Prostate gland (tissue), 2 donors: ENCODE data around the gene UPF2. TPM values are rescaled to one million over a fixed set of nuclear protein-coding genes. Genes with fewer than 3 reads are reported as not detected.
"Not testable (repeated sequence)": the region's sequence is repeated elsewhere in the genome, so short reads cannot be mapped to it uniquely, and the experiment has no call there.

Source experiments
- DNase-seq: peaks from one replicate; pipeline ENCODE4 v3.0.0-alpha.2; 2019; ENCODE audit warnings: low spot score
- H3K27ac ChIP-seq, 2 donors: fragments of 200-600 bp; sonication (generic); 2 replicates each; pipeline ENCODE4 v1.5.1; 2017 to 2019
- H3K27me3 ChIP-seq: fragments of 200-600 bp; sonication (generic); replicated peaks from 2 replicates; pipeline ENCODE4 v1.5.1; 2019; ENCODE audit not compliant: insufficient read depth
- H3K36me3 ChIP-seq, 2 donors: fragments of 200-600 bp; sonication (generic); 1 replicate in 1 of 2; 2 replicates in 1 of 2; pipeline versions ENCODE4 v1.5.1 to v1.8.1; 2017 to 2019
- H3K4me1 ChIP-seq: fragments of 200-600 bp; sonication (generic); replicated peaks from 2 replicates; pipeline ENCODE4 v1.5.1; 2019
- H3K4me3 ChIP-seq, 2 donors: fragments of 200-600 bp; sonication (generic); 2 replicates each; pipeline ENCODE4 v1.5.1; 2017 to 2019
- H3K9me3 ChIP-seq: fragments of 200-600 bp; sonication (generic); 2 replicates; pipeline ENCODE4 v1.5.1; 2017
- CTCF ChIP-seq, 4 experiments: fragments of 200-600 bp in 2 of 4; fragments of 450-650 bp in 2 of 4; sonication (generic) in 2 of 4; IDR thresholded peaks; 1 replicate in 3 of 4; 2 replicates in 1 of 4; pipeline ENCODE4 v1.5.1; 2016 to 2019; ENCODE audit warnings: antibody characterized with exemption in 4 of 4, mild to moderate bottlenecking in 2 of 4, moderate library complexity in 2 of 4
- POLR2A ChIP-seq: fragments of 450-650 bp; IDR thresholded peaks from one replicate; pipeline ENCODE4 v1.6.1; 2016; ENCODE audit warnings: antibody characterized with exemption, mild to moderate bottlenecking
- POLR2AphosphoS5 ChIP-seq: sonication (generic); formaldehyde crosslinking; IDR thresholded peaks from one replicate; pipeline ENCODE4 v1.6.1; 2017; ENCODE audit warnings: antibody characterized with exemption
- WGBS: methylation state at CpG from one replicate; pipeline ENCODE4 v1.1.5; 2018; 5-methylcytosine and 5-hydroxymethylcytosine counted together
- intact Hi-C: fragments of 100-400 bp; cut with DNase I; formaldehyde crosslinking; loops from one replicate; pipeline ENCODE4 v1.14.2; 2022
- total RNA-seq, 2 donors: library from RNA; depleted of rRNA; stranded (reverse); fragments of >200 nt; gene quantifications; one replicate each; pipeline ENCODE4 v1.1.0, GENCODE V29; 2016

The UPF2 gene
- total RNA-seq, 2 donors from 2014 or later, result 21.4 to 31.7 TPM

- 58% methylated on average over 6 of the region's 6 CpGs for WGBS
- no peak overlapping the region for H3K4me3 ChIP-seq
- H3K27me3 ChIP-seq, result no peaks in the 10 kb centered on the region
- no peaks in the 10 kb centered on the region for H3K36me3 ChIP-seq
- H3K9me3 ChIP-seq, result no peaks in the 10 kb centered on the region
- TF ChIP-seq CTCF (IDR thresholded peaks at IDR 0.05) (no peak), POLR2A (no peak), POLR2AphosphoS5 (no peak)
- H3K4me1 ChIP-seq, result no peaks in the 10 kb centered on the region
- no peak overlapping the region for H3K27ac ChIP-seq
- no peak for DNase-seq
- intact Hi-C loops, result no loop called here
Observed at GRCh38 chr10:11993834-11994468, 48.7 kb downstream of the UPF2 start.

- H3K27me3 ChIP-seq, result no peaks in the 10 kb centered on the region
- H3K9me3 ChIP-seq, result no peaks in the 10 kb centered on the region
- no peak for DNase-seq
- intact Hi-C loops, result loop anchor here (5.0 kb wide), 1 partner anchor 207 kb away; no protein-coding TSS in a partner anchor
- TF ChIP-seq POLR2AphosphoS5, result no peak
- no peak for TF ChIP-seq CTCF (IDR thresholded peaks at IDR 0.05)
- H3K27ac ChIP-seq, result peak overlapping the region; percentile 45 to 46
- WGBS, result 54% methylated on average over 1 of the region's 1 CpG
- no peaks in the 10 kb centered on the region for H3K4me1 ChIP-seq
- H3K36me3 ChIP-seq, result no peaks in the 10 kb centered on the region
- H3K4me3 ChIP-seq, result no peak overlapping the region
Observed at GRCh38 chr10:11988924-11989323, 53.7 kb downstream of the UPF2 start.

GRCh38 chr10:11986593-11987216 lies 55.9 kb downstream of the UPF2 start:
- Histone ChIP-seq H3K9me3 (no peaks in the 10 kb centered on the region), H3K27ac (no peak overlapping the region), H3K4me3 (no peak overlapping the region), H3K36me3 (no peaks in the 10 kb centered on the region), H3K27me3 (no peaks in the 10 kb centered on the region), H3K4me1 (no peaks in the 10 kb centered on the region)
- 35% methylated on average over 7 of the region's 7 CpGs for WGBS
- DNase-seq, result peak; percentile 76
- TF ChIP-seq POLR2AphosphoS5, result peak; percentile 80
- peak; percentile 68 to 92 (median 90) for TF ChIP-seq CTCF (IDR thresholded peaks at IDR 0.05)
- no peak for TF ChIP-seq POLR2A
- intact Hi-C loops, result loop anchor here (5.0 kb wide), 1 partner anchor 204 kb away; no protein-coding TSS in a partner anchor

- Histone ChIP-seq H3K9me3 (no peaks in the 10 kb centered on the region), H3K27me3 (no peaks in the 10 kb centered on the region), H3K36me3 (no peaks in the 10 kb centered on the region), H3K4me1 (no peaks in the 10 kb centered on the region), H3K4me3 (no peak overlapping the region), H3K27ac (no peak overlapping the region)
- TF ChIP-seq POLR2A (no peak), POLR2AphosphoS5 (no peak), CTCF (IDR thresholded peaks at IDR 0.05) (no peak)
- intact Hi-C loops, result no loop called here
- DNase-seq, result no peak
- WGBS, result 98% methylated on average over 3 of the region's 3 CpGs
Observed at GRCh38 chr10:11982253-11982652, 60.4 kb downstream of the UPF2 start.

GRCh38 chr10:11975795-11976194 lies 66.8 kb downstream of the UPF2 start:
- H3K9me3 ChIP-seq, result no peaks in the 10 kb centered on the region
- no peak overlapping the region for H3K27ac ChIP-seq
- H3K27me3 ChIP-seq, result no peaks in the 10 kb centered on the region
- intact Hi-C loops, result no loop called here
- H3K4me3 ChIP-seq, result no peak overlapping the region
- no peaks in the 10 kb centered on the region for H3K4me1 ChIP-seq
- no peaks in the 10 kb centered on the region for H3K36me3 ChIP-seq
- DNase-seq, result no peak
- no peak for TF ChIP-seq POLR2A
- TF ChIP-seq POLR2AphosphoS5, result no peak
- no peak for TF ChIP-seq CTCF (IDR thresholded peaks at IDR 0.05)
- WGBS, result 89% methylated on average over 5 of the region's 5 CpGs

- intact Hi-C loops, result not testable (repeated sequence)
Observed at GRCh38 chr10:11972523-11972922, 70.1 kb downstream of the UPF2 start.

More at GRCh38 chr10:11972523-11972922, 70.1 kb downstream of the UPF2 start:
- H3K4me1 ChIP-seq, H3K9me3 ChIP-seq, H3K36me3 ChIP-seq, H3K4me3 ChIP-seq, DNase-seq, H3K27me3 ChIP-seq, H3K27ac ChIP-seq: not testable (repeated sequence)
- 98% methylated on average over 7 of the region's 7 CpGs for WGBS
